HG02623 (cell line): Measurements from ENCODE around the gene ZNF839.
"Not testable (repeated sequence)": the region's sequence is repeated elsewhere in the genome, so short reads cannot be mapped to it uniquely, and the experiment has no call there.

Source experiments
- ATAC-seq: cut with Tn5 transposase; IDR thresholded peaks from one replicate; pipeline ENCODE4 v1.9.1; 2021; ENCODE audit warnings: moderate library complexity; ENCODE audit not compliant: unreplicated experiment

ZNF839 gene

GRCh38 chr14:102304611-102305506 is 14.7 kb upstream of the ZNF839 start, which contains the start of gene MOK:
Gene MOK, minus strand, starts transcription at chr14:102305164. Its CDS starts 196 bp downstream, at chr14:102304968.
- ATAC-seq: peak; percentile 94

- ATAC-seq: peak; percentile 49
These were observed 5.1 kb upstream of the ZNF839 start for GRCh38 chr14:102314242-102315011.

- ATAC-seq: no peak
These were observed 4.4 kb upstream of the ZNF839 start for GRCh38 chr14:102315121-102315520.

GRCh38 chr14:102316338-102316742 is 3.2 kb upstream of the ZNF839 start:
- ATAC-seq: no peak

- ATAC-seq: peak; percentile 52
These were observed 2.6 kb upstream of the ZNF839 start for GRCh38 chr14:102316743-102317563.

GRCh38 chr14:102317564-102318248 is 1.8 kb upstream of the ZNF839 start:
- ATAC-seq: no peak

- ATAC-seq: no peak
These were observed 717 bp upstream of the ZNF839 start for GRCh38 chr14:102318781-102319276.

- ATAC-seq: peak; percentile 7
These were observed 601 bp downstream of the ZNF839 start for GRCh38 chr14:102320033-102320660.

GRCh38 chr14:102320671-102321455 is 1.3 kb downstream of the ZNF839 start:
- no peak for ATAC-seq

- ATAC-seq: no peak
These were observed 2.2 kb downstream of the ZNF839 start for GRCh38 chr14:102321456-102322422.

- ATAC-seq: no peak
These were observed 3.6 kb downstream of the ZNF839 start for GRCh38 chr14:102323102-102323501.

GRCh38 chr14:102325791-102326345 is 6.3 kb downstream of the ZNF839 start:
- no peak for ATAC-seq

- ATAC-seq: no peak
These were observed 7.0 kb downstream of the ZNF839 start for GRCh38 chr14:102326583-102326982.

- not testable (repeated sequence) for ATAC-seq
These were observed 9.8 kb downstream of the ZNF839 start for GRCh38 chr14:102329381-102329780.

GRCh38 chr14:102330806-102331205 is 11.3 kb downstream of the ZNF839 start:
- no peak for ATAC-seq

- ATAC-seq: no peak
These were observed 13.8 kb downstream of the ZNF839 start for GRCh38 chr14:102333390-102333789.
